Measurements from ENCODE around the gene DLG5.

DNA sequence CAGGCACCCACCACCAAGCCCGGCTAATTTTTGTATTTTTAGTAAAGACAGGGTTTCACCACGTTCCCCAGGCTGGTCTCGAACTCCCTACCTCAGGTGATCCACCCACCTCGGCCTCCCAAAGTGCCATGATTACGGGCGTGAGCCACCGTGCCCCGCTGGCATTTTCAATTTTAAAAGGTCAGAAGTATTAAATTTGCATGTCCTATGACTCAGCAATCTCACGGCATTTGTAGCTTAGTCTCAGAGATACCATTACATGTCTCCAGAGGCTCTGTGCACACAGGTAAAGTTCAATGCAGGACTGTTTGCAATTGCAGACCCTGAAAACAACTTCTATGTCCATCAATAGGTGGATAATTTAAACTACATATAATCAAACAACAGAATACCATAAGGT, 99.2 kb downstream of the DLG5 start:
- TF ChIP-seq, protein P1, sequence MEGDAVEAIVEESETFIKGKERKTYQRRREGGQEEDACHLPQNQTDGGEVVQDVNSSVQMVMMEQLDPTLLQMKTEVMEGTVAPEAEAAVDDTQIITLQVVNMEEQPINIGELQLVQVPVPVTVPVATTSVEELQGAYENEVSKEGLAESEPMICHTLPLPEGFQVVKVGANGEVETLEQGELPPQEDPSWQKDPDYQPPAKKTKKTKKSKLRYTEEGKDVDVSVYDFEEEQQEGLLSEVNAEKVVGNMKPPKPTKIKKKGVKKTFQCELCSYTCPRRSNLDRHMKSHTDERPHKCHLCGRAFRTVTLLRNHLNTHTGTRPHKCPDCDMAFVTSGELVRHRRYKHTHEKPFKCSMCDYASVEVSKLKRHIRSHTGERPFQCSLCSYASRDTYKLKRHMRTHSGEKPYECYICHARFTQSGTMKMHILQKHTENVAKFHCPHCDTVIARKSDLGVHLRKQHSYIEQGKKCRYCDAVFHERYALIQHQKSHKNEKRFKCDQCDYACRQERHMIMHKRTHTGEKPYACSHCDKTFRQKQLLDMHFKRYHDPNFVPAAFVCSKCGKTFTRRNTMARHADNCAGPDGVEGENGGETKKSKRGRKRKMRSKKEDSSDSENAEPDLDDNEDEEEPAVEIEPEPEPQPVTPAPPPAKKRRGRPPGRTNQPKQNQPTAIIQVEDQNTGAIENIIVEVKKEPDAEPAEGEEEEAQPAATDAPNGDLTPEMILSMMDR (IDR thresholded peaks at IDR 0.05 in 4 of 5, conservative IDR thresholded peaks at IDR 0.05 in 1 of 5) = no peak
- TF ChIP-seq POLR2A (IDR thresholded peaks at IDR 0.05) = no peak

All from gastrocnemius medialis (tissue), 4 donors.